Measurements from ENCODE around the gene TTC16.

Gene TTC16

GRCh38 chr9:127742435-127743088, 26.7 kb downstream of the TTC16 start:
- Histone ChIP-seq H3K9ac (ENCODE audit: low read length in 2 of 2) (no peak overlapping the region), H3K36me3 (ENCODE audit: control insufficient read depth in 2 of 2, insufficient read depth in 2 of 2, low read length in 2 of 2) (no peaks in the 10 kb centered on the region), H3K4me3 (ENCODE audit: low read length in 2 of 2) (no peak overlapping the region), H3K27me3 (ENCODE audit: control insufficient read depth in 1 of 2, insufficient read depth in 2 of 2, low read length in 2 of 2) (peaks cover 12 to 15% of the 10 kb centered on the region in 2 donors), H3K9me3 (ENCODE audit: control insufficient read depth in 2 of 2, low read length in 2 of 2) (no peaks in the 10 kb centered on the region), H3K4me1 (ENCODE audit: control insufficient read depth, insufficient read depth, low read length) (peaks cover 8% of the 10 kb centered on the region), H3K27ac (ENCODE audit: low read length) (no peak overlapping the region)

DNA sequence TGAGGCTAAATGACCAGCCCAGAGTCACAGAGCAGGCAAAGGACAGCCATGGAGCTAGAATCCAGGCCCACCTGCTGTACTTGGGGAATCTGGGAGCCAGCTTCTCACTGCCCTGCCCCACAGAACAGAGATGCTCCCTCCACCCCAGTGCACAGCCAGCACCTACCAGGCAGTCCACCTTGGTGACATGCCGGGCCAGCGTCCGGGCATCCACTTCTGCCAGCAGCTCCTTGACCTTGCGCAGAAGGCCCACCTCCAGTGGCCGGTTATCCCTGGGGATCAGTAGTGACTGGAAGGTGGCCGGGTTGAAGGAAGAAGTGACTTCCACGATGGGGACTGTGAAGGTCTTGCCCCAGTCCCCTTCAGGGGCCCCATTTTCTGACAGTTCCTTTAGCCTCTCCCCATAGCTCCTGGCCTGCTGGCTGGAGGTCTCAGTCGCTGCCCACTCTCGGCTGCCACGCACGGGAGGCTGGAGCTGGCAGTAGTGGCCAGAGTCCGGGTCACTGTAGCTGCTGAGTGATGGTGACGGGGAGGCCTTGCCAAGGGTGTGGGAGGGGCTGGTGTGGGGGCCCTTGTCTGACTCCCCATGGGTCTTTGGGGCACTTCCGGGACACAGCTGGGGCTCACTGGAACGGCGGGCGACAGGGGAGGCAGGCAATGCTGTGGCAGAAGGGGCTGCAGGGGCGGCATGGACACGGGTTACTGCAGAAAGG, 28.7 kb downstream of the TTC16 start:
- no peak overlapping the region for H3K27ac ChIP-seq (ENCODE audit: low read length)

DNA sequence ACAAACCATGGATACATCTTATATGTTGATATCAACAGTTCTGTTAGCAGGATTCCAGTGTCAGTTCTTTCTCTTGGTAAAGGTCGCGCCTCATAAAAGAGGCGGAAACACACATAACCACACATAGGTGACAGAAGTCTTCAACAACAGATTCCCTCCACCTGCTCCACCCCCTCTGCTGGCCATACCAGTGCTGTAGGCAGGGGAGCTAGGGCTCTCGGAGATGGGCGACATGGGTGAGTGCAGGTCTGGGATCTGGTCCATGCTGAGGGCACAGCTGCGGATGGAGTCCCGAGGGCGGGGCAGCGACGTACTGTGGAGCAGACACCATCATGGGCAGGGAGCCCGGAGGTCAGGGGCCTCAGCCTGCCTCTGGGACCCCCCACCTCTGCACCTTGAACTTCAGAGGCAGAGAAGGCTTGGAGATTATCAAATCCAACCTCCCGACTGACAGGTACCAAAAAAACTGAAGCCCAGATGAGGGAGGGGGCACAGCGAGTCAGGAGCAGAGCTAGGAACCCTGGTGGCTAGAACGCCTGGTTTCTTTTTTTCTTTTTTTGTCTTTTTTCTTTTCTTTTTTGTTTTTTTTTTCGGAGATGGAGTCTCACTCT, 31.2 kb downstream of the TTC16 start:
- H3K4me1 ChIP-seq (ENCODE audit: control insufficient read depth, insufficient read depth, low read length), result no peaks in the 10 kb centered on the region
- no peak overlapping the region for H3K9ac ChIP-seq (ENCODE audit: low read length in 2 of 2)
- H3K27ac ChIP-seq (ENCODE audit: low read length), result no peak overlapping the region
- no peaks in the 10 kb centered on the region for H3K36me3 ChIP-seq (ENCODE audit: control insufficient read depth in 2 of 2, insufficient read depth in 2 of 2, low read length in 2 of 2)
- peaks cover 12 to 23% of the 10 kb centered on the region in 2 donors for H3K27me3 ChIP-seq (ENCODE audit: control insufficient read depth in 1 of 2, insufficient read depth in 2 of 2, low read length in 2 of 2)
- no peak overlapping the region for H3K4me3 ChIP-seq (ENCODE audit: low read length in 2 of 2)
- H3K9me3 ChIP-seq (ENCODE audit: control insufficient read depth in 2 of 2, low read length in 2 of 2), result no peaks in the 10 kb centered on the region

More for the DNA sequence above, 28.7 kb downstream of the TTC16 start:
- H3K4me1 ChIP-seq (ENCODE audit: control insufficient read depth, insufficient read depth, low read length), result peaks cover 8% of the 10 kb centered on the region
- peaks cover 15 to 18% of the 10 kb centered on the region in 2 donors for H3K27me3 ChIP-seq (ENCODE audit: control insufficient read depth in 1 of 2, insufficient read depth in 2 of 2, low read length in 2 of 2)
- no peak overlapping the region for H3K4me3 ChIP-seq (ENCODE audit: low read length in 2 of 2)
- H3K9me3 ChIP-seq (ENCODE audit: control insufficient read depth in 2 of 2, low read length in 2 of 2), result no peaks in the 10 kb centered on the region
- H3K36me3 ChIP-seq (ENCODE audit: control insufficient read depth in 2 of 2, insufficient read depth in 2 of 2, low read length in 2 of 2), result no peaks in the 10 kb centered on the region
- no peak overlapping the region for H3K9ac ChIP-seq (ENCODE audit: low read length in 2 of 2)

GRCh38 chr9:127749090-127749787, 33.4 kb downstream of the TTC16 start:
- Histone ChIP-seq H3K27ac (ENCODE audit: low read length) (no peak overlapping the region), H3K4me1 (ENCODE audit: control insufficient read depth, insufficient read depth, low read length) (peaks cover under 1% of the 10 kb centered on the region), H3K9me3 (ENCODE audit: control insufficient read depth in 2 of 2, low read length in 2 of 2) (no peaks in the 10 kb centered on the region), H3K36me3 (ENCODE audit: control insufficient read depth in 2 of 2, insufficient read depth in 2 of 2, low read length in 2 of 2) (no peaks in the 10 kb centered on the region), H3K27me3 (ENCODE audit: control insufficient read depth in 1 of 2, insufficient read depth in 2 of 2, low read length in 2 of 2) (peaks cover 14 to 31% of the 10 kb centered on the region in 2 donors), H3K9ac (ENCODE audit: low read length in 2 of 2) (no peak overlapping the region), H3K4me3 (ENCODE audit: low read length in 2 of 2) (no peak overlapping the region)

- Histone ChIP-seq H3K4me1 (ENCODE audit: control insufficient read depth, insufficient read depth, low read length) (peaks cover 8% of the 10 kb centered on the region), H3K9ac (ENCODE audit: low read length in 2 of 2) (no peak overlapping the region), H3K27ac (ENCODE audit: low read length) (no peak overlapping the region), H3K9me3 (ENCODE audit: control insufficient read depth in 2 of 2, low read length in 2 of 2) (no peaks in the 10 kb centered on the region), H3K27me3 (ENCODE audit: control insufficient read depth in 1 of 2, insufficient read depth in 2 of 2, low read length in 2 of 2) (peaks cover 32 to 35% of the 10 kb centered on the region in 2 donors), H3K36me3 (ENCODE audit: control insufficient read depth in 2 of 2, insufficient read depth in 2 of 2, low read length in 2 of 2) (no peaks in the 10 kb centered on the region), H3K4me3 (ENCODE audit: low read length in 2 of 2) (no peak overlapping the region)
These were observed 35.6 kb downstream of the TTC16 start for GRCh38 chr9:127751269-127752054.

DNA sequence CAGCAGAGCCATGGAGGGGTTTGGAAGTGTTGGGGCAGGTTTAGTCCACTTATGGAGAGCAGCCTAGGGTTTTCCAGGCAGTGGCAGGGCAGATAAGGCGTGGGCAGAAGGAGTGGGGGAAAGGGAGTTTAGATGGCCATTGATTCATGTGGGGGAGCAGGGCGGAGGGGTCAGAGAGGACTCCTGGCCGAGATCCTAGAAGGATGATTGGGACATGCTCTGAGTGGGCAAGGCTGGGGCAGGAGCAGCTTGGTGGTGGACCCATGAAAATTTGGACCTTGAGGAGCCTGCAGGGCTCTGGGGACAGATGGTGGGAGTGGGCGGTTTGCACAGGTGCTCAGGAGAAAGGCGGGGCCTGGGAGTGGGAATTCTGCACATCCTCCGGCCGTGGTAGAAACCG, 37.3 kb downstream of the TTC16 start:
- H3K27me3 ChIP-seq (ENCODE audit: control insufficient read depth in 1 of 2, insufficient read depth in 2 of 2, low read length in 2 of 2), result peaks cover 32 to 37% of the 10 kb centered on the region in 2 donors
- no peak overlapping the region for H3K4me3 ChIP-seq (ENCODE audit: low read length in 2 of 2)
- no peaks in the 10 kb centered on the region for H3K9me3 ChIP-seq (ENCODE audit: control insufficient read depth in 2 of 2, low read length in 2 of 2)
- H3K36me3 ChIP-seq (ENCODE audit: control insufficient read depth in 2 of 2, insufficient read depth in 2 of 2, low read length in 2 of 2), result no peaks in the 10 kb centered on the region
- peaks cover 8% of the 10 kb centered on the region for H3K4me1 ChIP-seq (ENCODE audit: control insufficient read depth, insufficient read depth, low read length)
- no peak overlapping the region for H3K27ac ChIP-seq (ENCODE audit: low read length)
- H3K9ac ChIP-seq (ENCODE audit: low read length in 2 of 2), result no peak overlapping the region

DNA sequence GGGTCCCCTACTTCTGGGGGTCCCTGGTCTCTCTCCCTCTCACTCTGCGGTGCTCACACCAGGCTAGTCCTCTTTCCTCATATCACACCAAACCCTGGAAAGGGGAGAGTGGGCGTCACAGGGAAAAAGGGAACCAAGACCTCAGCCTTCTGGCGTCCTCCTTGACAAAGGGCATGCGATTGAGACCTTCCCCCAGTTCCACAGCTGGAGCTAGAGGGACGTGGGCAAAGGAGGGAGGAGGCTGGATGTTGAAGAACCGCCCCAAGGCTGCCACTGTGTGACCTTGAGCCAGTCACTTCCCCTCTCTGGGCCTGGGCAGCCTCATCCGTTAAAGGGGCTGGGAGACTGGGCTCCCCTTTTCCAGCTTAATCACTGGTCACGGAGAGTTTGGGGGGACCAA, 37.7 kb downstream of the TTC16 start:
- Histone ChIP-seq H3K4me1 (ENCODE audit: control insufficient read depth, insufficient read depth, low read length) (peaks cover 10% of the 10 kb centered on the region), H3K9me3 (ENCODE audit: control insufficient read depth in 2 of 2, low read length in 2 of 2) (no peaks in the 10 kb centered on the region), H3K36me3 (ENCODE audit: control insufficient read depth in 2 of 2, insufficient read depth in 2 of 2, low read length in 2 of 2) (no peaks in the 10 kb centered on the region), H3K9ac (ENCODE audit: low read length in 2 of 2) (no peak overlapping the region), H3K4me3 (ENCODE audit: low read length in 2 of 2) (no peak overlapping the region), H3K27ac (ENCODE audit: low read length) (no peak overlapping the region), H3K27me3 (ENCODE audit: control insufficient read depth in 1 of 2, insufficient read depth in 2 of 2, low read length in 2 of 2) (peaks cover 32 to 33% of the 10 kb centered on the region in 2 donors)

DNA sequence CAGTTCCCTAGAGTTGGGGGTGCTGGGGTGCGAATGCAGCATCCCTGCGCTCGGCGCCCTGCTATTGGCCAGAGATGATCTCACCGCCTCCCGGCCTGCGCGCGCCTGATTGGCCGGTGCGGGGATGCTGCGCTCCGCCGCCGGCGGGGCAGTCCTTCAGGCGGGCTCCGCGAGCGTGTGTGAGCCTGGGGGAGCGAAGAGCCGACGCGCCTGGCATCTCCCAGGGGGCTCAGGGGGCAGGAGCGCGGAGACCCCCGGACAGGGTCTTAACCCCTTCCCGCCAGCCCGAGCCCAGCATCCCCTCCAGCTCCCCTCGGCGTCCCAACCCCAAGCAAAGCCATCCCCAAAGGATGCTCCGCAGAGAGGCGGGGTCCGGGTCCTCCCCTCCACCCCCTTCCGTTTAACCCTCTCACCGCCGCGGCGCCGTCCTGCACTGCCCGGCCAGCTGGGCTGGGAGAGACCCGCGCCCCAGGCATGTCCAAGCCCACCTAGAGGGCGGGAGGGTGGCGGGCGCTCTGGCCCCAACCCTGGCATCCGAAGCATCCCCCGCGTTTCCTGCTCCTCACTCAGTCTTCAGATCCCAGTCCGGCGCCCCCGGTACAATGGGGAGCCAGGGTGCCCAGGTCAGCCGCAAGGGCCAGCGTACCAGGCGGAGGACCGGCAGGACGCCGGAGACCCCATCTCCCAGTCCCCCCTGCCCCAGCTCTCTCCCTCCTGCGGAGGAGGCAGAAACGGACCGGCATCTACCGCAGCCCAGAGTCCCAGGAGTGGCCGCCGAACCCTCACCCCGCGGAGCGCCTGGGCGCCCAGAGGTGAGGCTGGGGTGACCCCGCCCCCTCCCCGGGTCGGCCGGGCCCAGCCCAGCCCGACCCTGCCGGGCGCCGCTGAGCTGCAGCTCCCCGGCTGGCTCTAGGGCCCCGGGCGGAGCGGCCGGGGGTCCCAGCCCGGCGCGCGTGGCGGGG, 38.5 kb downstream of the TTC16 start:
- Histone ChIP-seq H3K36me3 (ENCODE audit: control insufficient read depth in 2 of 2, insufficient read depth in 2 of 2, low read length in 2 of 2) (no peaks in the 10 kb centered on the region), H3K27me3 (ENCODE audit: control insufficient read depth in 1 of 2, insufficient read depth in 2 of 2, low read length in 2 of 2) (peaks cover 32 to 35% of the 10 kb centered on the region in 2 donors), H3K9me3 (ENCODE audit: control insufficient read depth in 2 of 2, low read length in 2 of 2) (no peaks in the 10 kb centered on the region), H3K4me1 (ENCODE audit: control insufficient read depth, insufficient read depth, low read length) (peaks cover 11% of the 10 kb centered on the region), H3K27ac (ENCODE audit: low read length) (no peak overlapping the region), H3K4me3 (ENCODE audit: low read length in 2 of 2) (no peak overlapping the region), H3K9ac (ENCODE audit: low read length in 2 of 2) (no peak overlapping the region)

- no peak overlapping the region for H3K27ac ChIP-seq (ENCODE audit: low read length)
- peaks cover 32 to 35% of the 10 kb centered on the region in 2 donors for H3K27me3 ChIP-seq (ENCODE audit: control insufficient read depth in 1 of 2, insufficient read depth in 2 of 2, low read length in 2 of 2)
- H3K9ac ChIP-seq (ENCODE audit: low read length in 2 of 2), result no peak overlapping the region
- peaks cover 13% of the 10 kb centered on the region for H3K4me1 ChIP-seq (ENCODE audit: control insufficient read depth, insufficient read depth, low read length)
- H3K36me3 ChIP-seq (ENCODE audit: control insufficient read depth in 2 of 2, insufficient read depth in 2 of 2, low read length in 2 of 2), result no peaks in the 10 kb centered on the region
- H3K4me3 ChIP-seq (ENCODE audit: low read length in 2 of 2), result no peak overlapping the region
- no peaks in the 10 kb centered on the region for H3K9me3 ChIP-seq (ENCODE audit: control insufficient read depth in 2 of 2, low read length in 2 of 2)
These were observed 39.5 kb downstream of the TTC16 start for GRCh38 chr9:127755061-127756060.
